Measurements from ENCODE around the gene DSC2. TPM values are rescaled to one million over a fixed set of nuclear protein-coding genes. Genes with fewer than 3 reads are reported as not detected.

Gene DSC2
- total RNA-seq, 1 experiment from 2014 or later = 22.7 TPM

- CTCF ChIA-PET = no interaction called here
- intact Hi-C loops (cut with micrococcal nuclease; ENCODE audit: unreplicated experiment) = no loop called here
Measured at GRCh38 chr18:31105733-31106132, 3.5 kb upstream of the DSC2 start.

DNA sequence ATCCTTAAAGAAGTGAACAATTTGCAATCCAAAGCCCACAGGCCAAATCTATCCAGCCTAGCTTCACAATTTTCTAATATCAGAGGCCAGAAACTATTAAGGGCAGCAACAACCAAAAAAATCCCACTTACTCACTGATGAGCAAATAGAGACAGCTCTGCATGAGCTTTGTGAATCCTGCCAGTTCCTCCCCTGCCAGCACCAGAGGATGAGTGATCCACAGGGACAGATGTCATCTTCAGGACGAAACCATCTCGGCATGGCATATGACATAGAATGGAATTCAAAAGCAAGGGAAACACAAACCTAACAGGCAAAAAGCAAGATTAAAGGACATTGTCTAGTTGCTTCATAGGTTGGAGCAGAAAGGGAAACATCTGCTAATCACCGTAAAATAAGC, 2.2 kb upstream of the DSC2 start:
- TF ChIP-seq CTCF (IDR thresholded peaks at IDR 0.05; ENCODE audit: insufficient read depth in 1 of 2, low read depth in 1 of 2, low read length in 1 of 2, severe bottlenecking in 1 of 2, unreplicated experiment in 1 of 2) = no peak
- no peak for DNase-seq

More at GRCh38 chr18:31105733-31106132, 3.5 kb upstream of the DSC2 start:
- H3K36me3 ChIP-seq (ENCODE audit: control insufficient read depth, insufficient read depth, low read length) = no peaks in the 10 kb centered on the region
- no peaks in the 10 kb centered on the region for H3K27me3 Mint-ChIP-seq (ENCODE audit: insufficient read depth, unreplicated experiment)
- H3K27ac Mint-ChIP-seq (ENCODE audit: unreplicated experiment) = no peak overlapping the region
- no peaks in the 10 kb centered on the region for H3K9me3 ChIP-seq
- H3K9me3 Mint-ChIP-seq (ENCODE audit: unreplicated experiment) = no peaks in the 10 kb centered on the region
- no peaks in the 10 kb centered on the region for H3K27me3 ChIP-seq (replicated peaks; ENCODE audit: control insufficient read depth, insufficient read depth, low read length)
- BruUV-seq (replicated peaks) = no TSS peak
- no peak for TF ChIP-seq CTCF (IDR thresholded peaks at IDR 0.05; ENCODE audit: insufficient read depth in 1 of 2, low read depth in 1 of 2, low read length in 1 of 2, severe bottlenecking in 1 of 2, unreplicated experiment in 1 of 2)
- POLR2A ChIA-PET = no interaction called here
- peaks cover 6% of the 10 kb centered on the region for H3K36me3 Mint-ChIP-seq (ENCODE audit: insufficient read depth, unreplicated experiment)
- no peaks in the 10 kb centered on the region for H3K4me1 ChIP-seq
- H3K4me3 ChIP-seq (ENCODE audit: low read depth, low read length) = no peak overlapping the region
- peaks cover 6% of the 10 kb centered on the region for H3K4me1 Mint-ChIP-seq (ENCODE audit: low read depth, unreplicated experiment)
- no peak overlapping the region for H3K4me3 Mint-ChIP-seq (ENCODE audit: unreplicated experiment)
- no peak for DNase-seq

DNA sequence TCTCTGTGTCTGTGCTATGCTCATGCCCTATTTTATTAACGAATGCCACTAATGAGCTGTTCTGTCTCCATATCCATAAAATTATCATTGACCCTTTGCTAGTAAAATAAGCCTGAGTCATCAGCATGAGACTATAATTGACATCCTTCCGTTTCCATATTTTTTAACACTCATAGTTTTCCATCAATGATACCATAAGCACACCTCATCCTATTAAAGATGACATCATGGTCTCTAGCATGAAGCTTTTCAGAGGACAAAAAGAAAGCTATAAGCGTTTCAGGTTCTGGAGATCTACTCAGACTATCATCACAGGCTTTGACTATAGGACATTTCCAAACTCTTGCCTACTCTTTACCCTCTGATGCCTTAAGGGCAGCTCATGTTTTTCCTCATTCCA, 1.2 kb upstream of the DSC2 start:
- TF ChIP-seq CTCF (IDR thresholded peaks at IDR 0.05; ENCODE audit: insufficient read depth in 1 of 2, low read depth in 1 of 2, low read length in 1 of 2, severe bottlenecking in 1 of 2, unreplicated experiment in 1 of 2) = no peak
- Histone ChIP-seq H3K4me1 (no peaks in the 10 kb centered on the region), H3K36me3 (ENCODE audit: control insufficient read depth, insufficient read depth, low read length) (no peaks in the 10 kb centered on the region), H3K4me3 (ENCODE audit: low read depth, low read length) (no peak overlapping the region), H3K27me3 (replicated peaks; ENCODE audit: control insufficient read depth, insufficient read depth, low read length) (no peaks in the 10 kb centered on the region), H3K9me3 (no peaks in the 10 kb centered on the region)
- H3K27me3 Mint-ChIP-seq (ENCODE audit: insufficient read depth, unreplicated experiment) = no peaks in the 10 kb centered on the region
- H3K4me3 Mint-ChIP-seq (ENCODE audit: unreplicated experiment) = peak overlapping the region; percentile 54
- no peaks in the 10 kb centered on the region for H3K9me3 Mint-ChIP-seq (ENCODE audit: unreplicated experiment)
- no peak for DNase-seq
- H3K36me3 Mint-ChIP-seq (ENCODE audit: insufficient read depth, unreplicated experiment) = peaks cover 6% of the 10 kb centered on the region
- ChIA-PET CTCF (no interaction called here), POLR2A (interaction anchor here (0.5 kb wide), 1 partner anchor 208 kb away, joined by 3 read pairs; no protein-coding TSS in a partner anchor)
- no TSS peak for BruUV-seq (replicated peaks)
- intact Hi-C loops (cut with micrococcal nuclease; ENCODE audit: unreplicated experiment) = no loop called here
- H3K27ac Mint-ChIP-seq (ENCODE audit: unreplicated experiment) = no peak overlapping the region
- H3K4me1 Mint-ChIP-seq (ENCODE audit: low read depth, unreplicated experiment) = peaks cover 17% of the 10 kb centered on the region

More for the DNA sequence above, 2.2 kb upstream of the DSC2 start:
- H3K4me3 Mint-ChIP-seq (ENCODE audit: unreplicated experiment) = no peak overlapping the region
- CTCF ChIA-PET = no interaction called here
- H3K9me3 ChIP-seq = no peaks in the 10 kb centered on the region
- peaks cover 6% of the 10 kb centered on the region for H3K36me3 Mint-ChIP-seq (ENCODE audit: insufficient read depth, unreplicated experiment)
- H3K4me3 ChIP-seq (ENCODE audit: low read depth, low read length) = no peak overlapping the region
- H3K4me1 ChIP-seq = no peaks in the 10 kb centered on the region
- H3K27me3 ChIP-seq (replicated peaks; ENCODE audit: control insufficient read depth, insufficient read depth, low read length) = no peaks in the 10 kb centered on the region
- no TSS peak for BruUV-seq (replicated peaks)
- POLR2A ChIA-PET = no interaction called here
- no peaks in the 10 kb centered on the region for H3K27me3 Mint-ChIP-seq (ENCODE audit: insufficient read depth, unreplicated experiment)
- no peaks in the 10 kb centered on the region for H3K9me3 Mint-ChIP-seq (ENCODE audit: unreplicated experiment)
- H3K27ac Mint-ChIP-seq (ENCODE audit: unreplicated experiment) = no peak overlapping the region
- no peaks in the 10 kb centered on the region for H3K36me3 ChIP-seq (ENCODE audit: control insufficient read depth, insufficient read depth, low read length)
- intact Hi-C loops (cut with micrococcal nuclease; ENCODE audit: unreplicated experiment) = no loop called here
- H3K4me1 Mint-ChIP-seq (ENCODE audit: low read depth, unreplicated experiment) = peaks cover 10% of the 10 kb centered on the region
